ENCODE measurements around the gene MYH9.
A peak's percentile ranks its signal among the peaks of the same experiment; 100 is the strongest.
"Not testable (repeated sequence)": the region's sequence is repeated elsewhere in the genome, so short reads cannot be mapped to it uniquely, and the experiment has no call there.

Gene MYH9

GRCh38 chr22:36387959-36388726 lies at the start of gene MYH9:
Gene MYH9, minus strand, starts transcription at chr22:36387967. Its CDS starts 38,731 bp downstream, at chr22:36349236.
- DNase-seq (ENCODE audit: low spot score) = peak; percentile 100

DNA sequence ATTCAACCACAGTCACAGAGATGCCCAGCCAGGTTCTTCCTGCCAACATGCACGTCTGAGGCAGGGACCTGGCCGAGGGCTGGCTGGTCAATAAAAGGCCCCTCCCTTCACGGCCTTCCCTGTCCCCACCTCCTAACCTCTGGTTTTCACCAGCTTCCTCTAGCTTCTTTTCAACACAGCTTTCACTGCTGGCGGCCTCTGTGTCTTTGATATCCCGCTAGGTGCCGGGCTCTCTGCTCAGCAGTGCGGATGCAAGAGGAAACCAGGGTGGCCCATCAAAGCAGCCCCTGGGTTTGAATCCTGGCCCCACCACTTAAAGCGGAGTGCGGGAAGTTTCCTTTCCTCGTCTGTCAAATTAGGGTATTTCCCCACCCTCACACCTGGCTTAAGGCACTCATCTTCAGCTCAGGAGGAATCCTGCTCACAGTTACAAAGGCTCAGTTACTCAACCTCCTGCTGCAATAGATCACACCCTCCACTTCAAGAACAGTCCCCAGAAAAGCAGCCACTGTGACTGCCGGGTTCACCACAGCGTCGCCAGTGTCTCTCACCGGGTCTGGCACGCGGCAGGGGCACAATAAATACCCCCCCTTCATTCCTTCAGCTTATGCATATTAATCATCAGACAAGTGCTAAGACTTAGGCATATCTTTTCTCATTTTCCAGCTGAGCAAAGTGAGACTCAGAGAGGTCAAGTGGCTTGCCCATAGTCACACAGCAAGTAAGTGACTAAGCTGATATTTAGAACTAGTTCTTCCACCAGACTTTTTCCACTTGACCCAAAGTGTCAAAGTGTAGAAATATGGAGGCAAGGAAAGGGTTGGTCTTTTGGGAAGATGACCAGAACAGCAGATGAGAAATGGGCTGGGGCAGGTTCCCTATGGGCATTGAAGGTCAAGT lies 48.0 kb upstream of the MYH9 start:
- DNase-seq (ENCODE audit: low spot score) = no peak

DNA sequence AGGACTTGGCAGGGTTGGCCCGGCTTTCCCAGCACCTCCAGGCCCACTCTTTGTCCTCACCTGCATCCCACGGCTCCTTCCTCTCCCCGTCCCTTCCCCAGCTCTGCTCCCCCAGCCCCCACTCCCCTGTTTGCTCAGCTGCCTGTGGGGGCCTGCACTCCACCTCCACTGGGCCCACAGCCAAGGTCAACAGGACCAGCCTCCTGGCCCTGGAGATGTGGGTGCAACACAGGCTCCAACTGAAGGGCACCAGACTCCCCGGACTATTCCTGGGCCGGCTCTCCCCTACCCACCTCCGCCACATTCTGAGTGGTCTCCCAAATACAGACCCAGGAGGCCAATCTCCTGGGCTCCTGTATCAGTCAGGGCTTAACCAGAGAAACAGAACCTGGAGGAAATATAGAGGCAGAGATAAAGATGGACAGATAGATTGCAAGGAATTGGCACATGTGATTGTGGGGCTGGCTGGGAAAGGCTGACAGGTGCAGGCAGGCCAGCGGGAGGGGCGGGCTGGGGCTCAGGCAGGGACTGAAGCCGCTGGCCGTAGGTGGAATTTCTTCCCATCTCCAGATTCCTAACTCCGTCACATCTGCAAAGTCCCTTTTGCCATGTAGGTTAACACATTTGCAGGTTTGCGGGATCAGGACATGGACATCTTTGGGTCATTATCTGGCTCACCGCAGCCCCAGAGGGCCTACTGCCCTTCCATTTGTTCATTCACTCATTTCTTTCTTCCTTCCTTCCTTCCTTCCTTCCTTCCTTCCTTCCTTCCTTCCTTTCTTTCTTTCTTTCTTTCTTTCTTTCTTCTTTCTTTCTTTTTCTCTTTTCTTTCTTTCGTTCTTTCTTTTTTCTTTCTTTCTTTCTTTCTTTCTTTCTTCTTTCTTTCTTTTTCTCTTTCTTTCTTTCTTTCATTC lies 45.8 kb upstream of the MYH9 start:
- DNase-seq (ENCODE audit: low spot score) = peak; percentile 66

- DNase-seq (ENCODE audit: low spot score) = peak; percentile 50
Measured at GRCh38 chr22:36432592-36433317, 45.0 kb upstream of the MYH9 start.

GRCh38 chr22:36431977-36432376 lies 44.2 kb upstream of the MYH9 start:
- DNase-seq (ENCODE audit: low spot score) = no peak

DNA sequence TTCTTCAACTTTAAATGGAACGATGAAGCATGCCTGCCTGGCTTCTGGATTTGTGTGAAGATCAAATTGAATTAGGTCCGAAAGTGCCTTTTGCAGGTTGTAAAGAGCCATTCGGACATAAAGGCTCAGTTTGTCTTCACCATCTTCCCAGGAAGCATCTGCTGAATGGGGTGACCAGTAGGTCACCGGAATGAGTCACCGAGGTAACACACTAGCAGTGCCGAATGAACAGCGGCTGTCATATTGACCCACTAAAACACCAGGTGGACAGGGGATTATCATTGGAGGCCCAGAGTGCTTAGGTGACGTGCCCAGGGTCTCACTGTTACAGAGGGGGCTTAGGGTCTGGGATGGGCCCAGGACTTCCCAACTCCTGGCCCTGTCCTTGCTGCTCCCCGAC lies 43.1 kb upstream of the MYH9 start:
- DNase-seq (ENCODE audit: low spot score) = no peak

GRCh38 chr22:36427952-36428351 lies 40.2 kb upstream of the MYH9 start:
- DNase-seq (ENCODE audit: low spot score) = not testable (repeated sequence)

- DNase-seq (ENCODE audit: low spot score) = no peak
Measured at GRCh38 chr22:36425977-36426523, 38.3 kb upstream of the MYH9 start.

GRCh38 chr22:36424901-36425579 lies 37.3 kb upstream of the MYH9 start:
- no peak for DNase-seq (ENCODE audit: low spot score)

- not testable (repeated sequence) for DNase-seq (ENCODE audit: low spot score)
Measured at GRCh38 chr22:36424466-36424865, 36.7 kb upstream of the MYH9 start.

DNA sequence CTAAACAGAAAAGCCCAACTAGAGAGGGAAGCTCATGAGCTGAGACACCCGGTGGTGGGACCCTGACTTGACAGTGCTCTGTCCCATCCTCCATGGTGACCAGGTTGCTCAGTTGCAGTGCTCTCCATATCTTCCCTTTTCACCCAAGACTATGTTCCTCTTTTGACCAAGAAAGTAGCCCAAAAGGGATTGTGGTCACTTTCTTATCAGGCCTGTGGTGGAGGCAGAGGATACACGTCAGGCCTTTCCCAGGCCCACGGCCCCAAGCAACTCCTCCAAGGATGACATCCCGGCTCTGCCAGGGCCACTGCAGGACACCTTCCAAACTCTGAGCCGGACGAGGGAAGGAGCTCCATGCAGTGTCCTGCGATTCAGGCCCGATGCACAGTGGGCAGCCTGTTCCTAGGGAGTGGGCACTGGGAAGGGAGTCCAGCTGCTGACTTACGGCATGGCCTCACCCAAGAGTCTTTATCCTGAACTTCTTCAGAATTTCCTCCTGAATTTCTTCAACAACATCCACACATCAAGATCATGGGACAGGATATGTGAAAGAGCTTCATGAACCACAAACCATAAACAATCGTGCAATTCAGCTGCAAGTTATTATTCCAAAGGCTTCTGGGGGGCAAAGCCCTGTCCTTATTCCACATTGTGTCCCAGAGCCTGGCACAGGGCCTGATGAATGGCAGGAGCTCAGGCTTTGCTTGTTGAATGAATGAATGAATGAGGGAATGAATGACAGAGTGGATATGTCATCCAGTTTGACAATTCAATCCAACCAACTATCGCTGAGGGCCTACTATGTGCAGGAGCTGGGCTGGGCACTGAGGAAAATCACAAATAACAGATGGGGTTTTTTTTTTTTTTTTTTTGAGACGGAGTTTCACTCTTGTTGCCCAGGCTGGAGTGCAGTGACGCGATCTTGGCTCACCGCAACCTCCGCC lies 36.0 kb upstream of the MYH9 start:
- DNase-seq (ENCODE audit: low spot score) = no peak

DNA sequence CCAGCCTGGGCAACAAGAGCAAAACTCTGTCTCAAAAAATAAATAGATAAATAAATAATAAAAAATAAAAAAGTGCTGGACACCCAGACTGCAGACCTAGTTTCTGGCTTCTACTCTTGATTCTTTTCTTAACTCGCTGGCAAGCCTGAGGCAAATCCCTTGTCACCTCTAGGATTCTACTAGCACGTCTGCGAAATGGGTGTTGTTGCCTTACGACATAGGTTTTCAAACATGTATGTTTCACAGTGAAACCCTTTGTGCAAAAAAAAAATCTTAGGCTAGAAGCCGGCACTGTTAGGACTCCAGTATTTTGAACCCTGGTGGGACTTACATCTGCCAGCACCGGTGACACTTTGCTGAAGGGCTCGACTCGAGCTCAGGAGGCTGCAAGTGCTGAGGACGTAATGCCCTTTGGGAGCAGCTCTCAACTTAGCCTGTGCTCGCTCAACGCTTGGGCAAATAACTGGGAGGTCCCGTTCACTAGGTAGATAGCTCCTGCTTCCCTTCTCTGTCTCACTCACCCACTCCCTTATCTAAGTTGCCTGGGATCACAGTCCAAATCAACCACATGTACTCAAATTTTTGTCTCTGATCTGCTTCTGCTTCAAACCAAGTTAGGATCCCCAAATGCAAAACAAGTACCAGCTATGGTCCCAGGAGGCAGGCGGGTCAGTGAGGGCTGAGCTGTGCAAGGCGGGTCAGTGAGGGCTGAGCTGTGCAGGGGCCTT lies 34.7 kb upstream of the MYH9 start:
- no peak for DNase-seq (ENCODE audit: low spot score)

DNA sequence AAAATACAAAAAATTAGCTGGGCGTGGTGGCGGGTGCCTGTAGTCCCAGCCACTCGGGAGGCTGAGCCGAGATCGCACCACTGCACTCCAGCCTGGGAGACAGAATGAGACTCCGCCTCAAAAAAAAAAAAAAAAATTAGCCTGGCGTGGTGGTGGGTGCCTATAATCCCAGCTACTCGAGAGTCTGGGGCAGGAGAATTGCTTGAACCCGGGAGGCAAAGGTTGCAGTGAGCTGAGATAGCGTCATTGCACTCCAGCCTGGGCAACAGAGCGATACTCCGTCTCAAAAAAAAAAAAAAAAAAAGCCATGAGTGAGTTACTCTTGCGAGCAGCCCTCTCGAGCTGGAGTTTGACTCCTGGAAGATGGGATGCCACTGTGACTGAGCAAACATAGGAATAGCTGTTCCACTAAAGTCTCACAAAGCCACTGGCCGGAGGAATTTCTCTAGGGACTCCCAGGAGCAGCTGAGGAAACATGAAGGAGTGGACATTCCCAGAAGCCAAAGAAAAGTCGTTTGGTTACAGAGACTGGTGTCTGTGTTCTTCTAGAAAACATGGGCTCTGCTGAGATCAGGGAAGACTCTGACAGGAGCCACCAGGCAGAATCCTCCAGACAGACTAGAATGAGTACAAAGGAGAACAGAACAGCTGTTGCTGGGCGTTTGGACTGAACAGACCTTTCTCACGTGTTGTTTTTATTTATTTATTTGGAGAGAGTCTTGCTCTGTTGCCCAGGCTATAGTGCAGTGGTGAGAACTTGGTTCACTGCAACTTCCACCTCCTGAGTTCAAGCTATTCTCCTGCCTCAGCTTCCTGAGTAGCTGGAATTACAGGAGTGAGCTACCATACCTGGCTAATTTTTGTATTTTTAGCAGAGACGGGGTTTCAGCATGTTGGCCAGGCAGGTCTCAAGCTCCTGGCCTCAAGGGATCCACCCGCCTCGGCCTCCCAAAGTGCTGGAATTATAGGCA lies 32.4 kb upstream of the MYH9 start:
- DNase-seq (ENCODE audit: low spot score) = no peak

DNA sequence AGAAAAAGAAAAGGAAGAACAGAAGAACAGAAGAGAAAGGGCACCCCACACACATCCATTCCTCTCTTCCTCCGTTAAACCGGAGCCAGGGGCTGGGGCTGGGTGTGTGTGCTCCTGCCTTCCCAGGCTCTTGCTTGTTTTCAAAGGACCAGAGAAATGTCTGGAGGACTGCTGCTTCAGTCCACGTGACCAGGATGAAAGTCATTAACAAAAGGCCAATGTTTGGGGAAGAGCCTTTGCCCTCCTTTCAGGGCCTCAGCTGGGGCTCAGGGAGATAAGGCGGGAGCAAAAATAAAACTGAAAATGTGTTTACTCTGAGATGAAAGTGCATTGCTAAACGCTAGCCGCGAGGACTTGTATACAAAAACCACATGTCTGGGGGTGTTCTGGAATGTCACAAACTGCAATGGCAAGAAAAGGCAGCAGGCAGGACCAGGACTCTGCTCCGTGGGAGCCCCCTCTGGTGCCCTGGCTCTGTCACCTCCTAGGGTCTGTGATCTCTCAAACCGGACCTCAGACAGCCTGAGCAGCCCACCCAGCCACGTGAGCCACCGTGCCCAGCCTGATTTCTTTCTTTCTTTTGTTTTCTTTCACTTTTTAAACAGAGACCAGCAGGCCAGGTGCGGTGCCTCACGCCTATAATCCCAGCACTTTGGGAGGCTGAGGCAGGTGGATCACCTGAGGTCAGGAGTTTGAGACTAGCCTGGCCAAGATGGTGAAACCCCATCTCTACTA lies 31.6 kb upstream of the MYH9 start:
- no peak for DNase-seq (ENCODE audit: low spot score)

- DNase-seq (ENCODE audit: low spot score) = no peak
Measured at GRCh38 chr22:36417281-36417686, 29.5 kb upstream of the MYH9 start.

GRCh38 chr22:36415415-36416168 lies 27.8 kb upstream of the MYH9 start:
- no peak for DNase-seq (ENCODE audit: low spot score)
